Neural cell (in vitro differentiated cells): ENCODE data around the gene TK2.

Source experiments
- CTCF ChIP-seq: fragments of 450-650 bp; IDR thresholded peaks from 2 replicates; pipeline ENCODE4 v1.5.1; 2014; ENCODE audit warnings: antibody characterized with exemption, mild to moderate bottlenecking, moderate library complexity; ENCODE audit not compliant: poor library complexity, severe bottlenecking
- EZH2 ChIP-seq: fragments of 200-600, 300-800 bp; shearing (Covaris generic), sonication (generic); IDR thresholded peaks from 2 replicates; pipeline ENCODE4 v1.6.1; 2014; ENCODE audit warnings: antibody characterized with exemption, low read length, borderline replicate concordance, mild to moderate bottlenecking; ENCODE audit not compliant: insufficient read depth, poor library complexity, severe bottlenecking
- REST ChIP-seq: IDR thresholded peaks from 2 replicates; pipeline ENCODE4 v1.6.1; 2012; ENCODE audit warnings: borderline replicate concordance
- TAF1 ChIP-seq: IDR thresholded peaks from 2 replicates; pipeline ENCODE4 v1.6.1; 2012; ENCODE audit warnings: low read depth

- no peak for TF ChIP-seq CTCF
- no peak for TF ChIP-seq TAF1
- TF ChIP-seq REST: no peak
- TF ChIP-seq EZH2: no peak
These were observed 89.2 kb downstream of the TK2 start for GRCh38 chr16:66460703-66461102.
